Measurements from ENCODE around the gene CYGB.

GRCh38 chr17:76496464-76496863, 41.0 kb downstream of the CYGB start:
- TF ChIP-seq SIN3A (IDR thresholded peaks at IDR 0.05; ENCODE audit: low read depth, low read length) = no peak
- TF ChIP-seq CTCF (IDR thresholded peaks at IDR 0.05 in 2 of 3, conservative IDR thresholded peaks at IDR 0.05 in 1 of 3; ENCODE audit: control insufficient read depth in 2 of 3, extremely low read depth in 1 of 3, insufficient read depth in 1 of 3, low read depth in 3 of 3, low read length in 3 of 3) = no peak
- no peak for TF ChIP-seq MAX (IDR thresholded peaks at IDR 0.05; ENCODE audit: low read depth, low read length)
- TF ChIP-seq EZH2 (IDR thresholded peaks at IDR 0.05; ENCODE audit: borderline replicate concordance, control insufficient read depth, low read depth, low read length) = no peak
- no peak for TF ChIP-seq GABPA (IDR thresholded peaks at IDR 0.05; ENCODE audit: low read depth)
- no peak for TF ChIP-seq USF1 (IDR thresholded peaks at IDR 0.05; ENCODE audit: borderline replicate concordance, extremely low read length, insufficient read depth, low read depth, low read length)
- TF ChIP-seq NFIC (IDR thresholded peaks at IDR 0.05; ENCODE audit: low read depth, low read length) = no peak
